IPS-20b (cell line): ENCODE measurements around the gene ARVCF.

ENCODE experiments used
- H3K27ac ChIP-seq: one replicate; pipeline ENCODE4 v1.5.1; 2013; ENCODE audit warnings: low read length
- H3K27me3 ChIP-seq: 2 replicates; pipeline ENCODE4 v1.6.1; 2013; ENCODE audit warnings: mild to moderate bottlenecking, low read length, inconsistent platforms; ENCODE audit not compliant: insufficient read depth
- H3K36me3 ChIP-seq: 2 replicates; pipeline ENCODE4 v1.6.1; 2013; ENCODE audit warnings: low read depth, mild to moderate bottlenecking, inconsistent platforms, low read length, moderate library complexity; ENCODE audit not compliant: insufficient read depth
- H3K4me1 ChIP-seq: 2 replicates; pipeline ENCODE4 v1.6.1; 2013; ENCODE audit warnings: mild to moderate bottlenecking, control low read depth, inconsistent platforms, low read length, moderate library complexity; ENCODE audit not compliant: insufficient read depth
- H3K4me3 ChIP-seq: 2 replicates; pipeline ENCODE4 v1.5.1; 2013; ENCODE audit warnings: mild to moderate bottlenecking, low read length, inconsistent platforms
- H3K9ac ChIP-seq: 2 replicates; pipeline ENCODE4 v1.6.1; 2013; ENCODE audit warnings: low read depth, mild to moderate bottlenecking, inconsistent platforms, low read length, moderate library complexity
- H3K9me3 ChIP-seq: 2 replicates; pipeline ENCODE4 v1.6.1; 2013; ENCODE audit warnings: mild to moderate bottlenecking, low read depth, low read length, inconsistent platforms; ENCODE audit not compliant: insufficient read depth

Gene ARVCF

DNA sequence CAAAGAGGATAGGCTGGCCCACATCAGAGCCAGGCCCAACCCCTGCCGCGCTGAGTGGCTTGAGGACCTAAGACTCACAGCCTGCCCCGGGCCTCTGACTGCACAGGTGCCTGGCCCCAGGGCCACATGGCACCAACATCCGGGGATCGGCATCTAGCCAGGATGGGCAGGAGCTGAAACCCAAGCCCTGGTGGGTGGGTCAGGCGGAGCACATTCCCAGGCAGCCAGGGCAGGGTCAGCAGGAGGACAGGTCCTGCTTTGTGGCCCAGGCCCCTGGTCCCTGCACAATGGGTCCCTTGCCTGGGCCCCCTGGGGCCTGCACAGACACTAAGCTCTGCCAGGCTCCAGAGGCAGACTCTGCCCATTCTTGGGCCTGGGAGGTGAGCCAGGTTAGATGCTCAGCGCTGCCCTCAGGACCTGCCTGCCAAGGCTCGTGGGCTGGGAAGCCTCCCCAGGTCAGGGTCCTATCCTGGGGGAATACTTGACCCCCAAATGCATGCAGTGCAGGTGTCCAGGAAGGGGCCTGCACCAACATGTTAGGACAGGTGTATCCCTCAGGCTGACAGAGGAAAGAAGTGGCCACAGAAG lies 33.5 kb downstream of the ARVCF start:
- Histone ChIP-seq H3K27ac (no peak overlapping the region), H3K36me3 (peaks cover 36% of the 10 kb centered on the region), H3K9ac (no peak overlapping the region), H3K4me3 (no peak overlapping the region), H3K4me1 (peaks cover 5% of the 10 kb centered on the region; the same call in 1 of the 2 replicates), H3K27me3 (no peaks in the 10 kb centered on the region), H3K9me3 (no peaks in the 10 kb centered on the region)

DNA sequence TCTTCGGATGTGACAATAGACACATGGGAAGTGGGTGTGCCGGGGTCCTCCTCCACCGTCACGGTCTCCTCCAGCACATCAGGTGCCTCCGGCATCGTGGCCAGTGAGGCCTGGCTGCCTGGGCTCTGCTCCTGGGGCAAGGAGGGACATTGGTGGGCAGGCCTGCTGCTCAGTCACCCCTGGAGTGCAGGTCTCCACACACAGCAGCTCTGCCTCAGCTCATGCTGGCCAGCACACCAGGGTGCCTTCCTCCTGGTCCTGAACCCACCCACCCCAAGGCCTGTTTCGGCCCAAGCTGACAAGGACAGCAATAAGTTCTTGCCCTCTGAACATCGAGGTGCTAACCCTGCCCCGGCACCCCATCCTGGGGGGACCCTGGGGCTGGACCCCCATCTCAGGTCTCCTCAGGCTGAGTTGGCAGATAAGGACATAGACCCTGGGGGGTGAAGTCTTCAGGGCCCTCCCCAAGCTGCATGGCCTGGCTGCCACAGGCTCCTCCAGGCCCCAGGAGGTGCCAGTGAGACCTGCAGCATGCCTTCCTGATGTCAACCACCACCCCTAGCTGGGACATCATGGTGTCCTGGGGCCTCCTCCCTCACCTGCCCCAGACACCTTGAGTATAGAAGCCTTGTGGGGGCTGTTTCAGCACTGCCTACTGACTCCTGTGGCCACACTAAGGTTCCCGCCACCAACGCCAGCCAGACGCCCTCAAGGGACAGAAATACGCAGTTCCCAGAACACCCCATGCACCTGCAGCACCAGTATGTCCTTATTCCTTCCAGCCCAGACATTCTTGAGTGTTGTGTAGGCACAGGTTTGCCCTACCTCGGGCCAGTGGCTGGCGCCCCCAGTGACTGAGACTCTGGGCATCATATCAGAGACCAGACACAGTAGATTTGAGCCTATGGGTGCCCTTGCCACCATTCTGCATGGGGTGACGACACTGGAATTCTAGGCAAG lies 34.4 kb downstream of the ARVCF start:
- H3K9me3 ChIP-seq = no peaks in the 10 kb centered on the region
- no peaks in the 10 kb centered on the region for H3K27me3 ChIP-seq
- H3K9ac ChIP-seq = no peak overlapping the region
- H3K36me3 ChIP-seq = peaks cover 44% of the 10 kb centered on the region
- peaks cover 5% of the 10 kb centered on the region; the same call in 1 of the 2 replicates for H3K4me1 ChIP-seq
- no peak overlapping the region for H3K27ac ChIP-seq
- H3K4me3 ChIP-seq = no peak overlapping the region

DNA sequence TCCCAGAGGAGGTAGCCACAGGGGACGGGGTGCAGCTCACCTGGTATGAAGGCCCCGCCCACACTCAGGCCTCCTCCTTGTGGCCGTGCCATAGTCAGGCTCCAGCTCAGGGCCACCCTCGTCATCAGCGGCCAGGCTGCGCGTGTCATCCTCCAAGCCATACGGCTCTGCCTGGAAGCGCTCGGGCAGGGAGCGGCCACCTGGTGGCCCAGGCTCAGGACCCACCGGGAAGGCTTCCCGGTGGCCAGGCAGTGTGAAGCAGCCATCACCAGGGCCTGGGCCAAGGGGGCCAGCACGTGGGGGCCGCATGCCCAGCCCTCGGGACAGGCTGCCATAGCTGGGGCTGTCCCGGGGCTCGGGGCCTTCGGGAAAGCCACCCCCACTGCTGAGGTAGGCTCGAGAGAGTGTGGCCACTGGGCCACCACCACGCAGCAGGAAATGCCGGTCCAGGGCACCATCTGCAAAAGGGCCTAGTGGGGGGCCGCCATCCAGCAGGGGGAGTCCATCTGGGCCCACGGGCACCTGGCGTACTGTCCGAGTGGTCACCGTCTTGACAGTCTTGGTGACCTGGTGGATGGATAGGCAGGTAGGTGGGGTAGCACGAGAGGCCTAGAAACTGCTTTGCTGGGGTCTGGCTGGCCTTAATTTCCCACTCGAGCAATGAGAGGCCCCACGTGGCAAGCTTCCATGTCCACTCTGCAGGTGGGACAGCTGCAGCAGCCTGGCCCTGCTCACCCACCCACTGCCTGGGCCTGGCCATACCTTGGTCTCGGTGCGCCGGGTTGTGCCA lies 35.3 kb downstream of the ARVCF start:
- Histone ChIP-seq H3K9ac (no peak overlapping the region), H3K27ac (no peak overlapping the region), H3K4me1 (peaks cover 5% of the 10 kb centered on the region; the same call in 1 of the 2 replicates), H3K27me3 (no peaks in the 10 kb centered on the region), H3K9me3 (no peaks in the 10 kb centered on the region), H3K36me3 (peaks cover 48% of the 10 kb centered on the region), H3K4me3 (no peak overlapping the region)

DNA sequence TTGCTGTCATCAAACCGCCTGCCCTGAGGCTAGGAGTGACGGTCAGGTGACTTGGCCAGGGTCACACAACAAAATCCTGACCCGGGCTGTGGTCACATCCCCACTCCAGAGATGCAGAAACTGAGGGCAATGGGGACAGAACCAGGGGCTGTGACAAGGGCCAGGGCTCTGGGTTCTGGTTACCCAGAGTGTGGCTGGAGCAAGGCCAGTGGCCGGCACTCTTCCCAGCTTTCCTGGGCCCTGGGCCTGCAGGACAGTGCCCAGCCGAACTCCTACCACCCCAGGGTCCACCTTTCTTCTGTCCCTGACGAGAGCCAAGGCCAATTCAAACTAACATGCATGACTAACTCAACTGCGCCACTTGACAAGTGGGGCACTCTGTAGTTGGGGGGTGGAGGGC lies 35.9 kb downstream of the ARVCF start:
- no peak overlapping the region for H3K27ac ChIP-seq
- H3K4me1 ChIP-seq = peaks cover 2% of the 10 kb centered on the region; the same call in 1 of the 2 replicates
- no peak overlapping the region for H3K9ac ChIP-seq
- H3K27me3 ChIP-seq = no peaks in the 10 kb centered on the region
- H3K4me3 ChIP-seq = no peak overlapping the region
- H3K9me3 ChIP-seq = no peaks in the 10 kb centered on the region
- peaks cover 48% of the 10 kb centered on the region for H3K36me3 ChIP-seq

DNA sequence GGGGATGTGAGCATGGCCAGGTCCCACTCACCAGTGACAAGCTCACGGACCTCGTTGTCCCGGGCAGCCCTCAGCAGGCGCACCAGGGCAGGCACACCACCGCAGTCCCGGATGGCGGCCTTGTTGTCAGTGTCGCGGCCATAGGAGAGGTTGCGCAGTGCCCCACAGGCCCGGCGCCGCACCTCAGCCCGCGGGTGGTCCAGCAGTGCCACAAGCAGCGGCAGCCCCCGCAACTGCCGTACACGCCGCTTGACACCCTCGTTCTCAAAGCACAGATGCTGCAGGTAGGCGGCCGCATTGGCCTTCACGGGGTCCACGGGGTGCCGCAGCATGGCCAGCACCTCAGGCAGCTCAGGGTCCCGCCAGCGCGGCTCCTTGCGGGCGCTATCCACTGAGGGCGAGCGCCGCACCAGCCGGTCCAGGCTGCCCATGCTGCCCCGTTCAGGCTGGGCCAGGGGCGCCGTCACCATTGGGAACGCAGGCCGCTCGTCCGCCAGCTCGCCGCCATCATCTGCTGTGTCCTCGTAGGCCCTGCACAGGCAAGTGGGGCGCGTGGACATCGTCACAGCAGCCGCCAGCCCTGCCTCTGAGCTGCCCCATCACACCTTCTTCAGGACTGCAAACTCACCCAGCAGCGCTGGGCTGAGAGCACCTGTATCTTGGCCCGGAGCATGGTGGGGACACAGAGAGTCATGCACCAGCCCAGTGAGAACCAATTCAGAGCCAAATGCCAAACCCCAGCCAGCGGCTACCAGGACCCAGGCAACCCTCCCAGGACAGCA lies 36.7 kb downstream of the ARVCF start:
- Histone ChIP-seq H3K36me3 (peaks cover 48% of the 10 kb centered on the region), H3K9me3 (no peaks in the 10 kb centered on the region), H3K9ac (no peak overlapping the region), H3K4me1 (peaks cover 10% of the 10 kb centered on the region), H3K27me3 (no peaks in the 10 kb centered on the region), H3K27ac (no peak overlapping the region), H3K4me3 (no peak overlapping the region)

DNA sequence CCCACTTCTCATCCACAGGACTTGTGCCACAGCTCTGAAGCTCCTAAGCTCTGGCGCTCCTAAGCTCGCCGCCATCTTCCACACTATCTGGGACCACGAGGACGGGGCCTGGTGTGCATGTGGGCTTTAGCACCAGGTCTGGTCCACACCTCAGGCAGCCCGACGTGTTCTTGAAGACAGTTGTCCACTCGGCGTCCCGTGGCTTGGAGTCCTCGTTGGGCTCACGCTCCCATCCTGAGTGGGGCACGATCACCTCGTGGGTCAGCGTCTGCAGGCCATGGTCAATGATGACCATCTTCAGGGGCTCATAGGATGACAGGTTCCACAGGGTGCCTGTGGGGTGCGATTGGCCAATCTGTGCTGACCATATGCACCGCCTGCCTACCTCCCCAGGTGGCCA lies 37.9 kb downstream of the ARVCF start:
- Histone ChIP-seq H3K36me3 (peaks cover 53% of the 10 kb centered on the region), H3K27ac (no peak overlapping the region)

DNA sequence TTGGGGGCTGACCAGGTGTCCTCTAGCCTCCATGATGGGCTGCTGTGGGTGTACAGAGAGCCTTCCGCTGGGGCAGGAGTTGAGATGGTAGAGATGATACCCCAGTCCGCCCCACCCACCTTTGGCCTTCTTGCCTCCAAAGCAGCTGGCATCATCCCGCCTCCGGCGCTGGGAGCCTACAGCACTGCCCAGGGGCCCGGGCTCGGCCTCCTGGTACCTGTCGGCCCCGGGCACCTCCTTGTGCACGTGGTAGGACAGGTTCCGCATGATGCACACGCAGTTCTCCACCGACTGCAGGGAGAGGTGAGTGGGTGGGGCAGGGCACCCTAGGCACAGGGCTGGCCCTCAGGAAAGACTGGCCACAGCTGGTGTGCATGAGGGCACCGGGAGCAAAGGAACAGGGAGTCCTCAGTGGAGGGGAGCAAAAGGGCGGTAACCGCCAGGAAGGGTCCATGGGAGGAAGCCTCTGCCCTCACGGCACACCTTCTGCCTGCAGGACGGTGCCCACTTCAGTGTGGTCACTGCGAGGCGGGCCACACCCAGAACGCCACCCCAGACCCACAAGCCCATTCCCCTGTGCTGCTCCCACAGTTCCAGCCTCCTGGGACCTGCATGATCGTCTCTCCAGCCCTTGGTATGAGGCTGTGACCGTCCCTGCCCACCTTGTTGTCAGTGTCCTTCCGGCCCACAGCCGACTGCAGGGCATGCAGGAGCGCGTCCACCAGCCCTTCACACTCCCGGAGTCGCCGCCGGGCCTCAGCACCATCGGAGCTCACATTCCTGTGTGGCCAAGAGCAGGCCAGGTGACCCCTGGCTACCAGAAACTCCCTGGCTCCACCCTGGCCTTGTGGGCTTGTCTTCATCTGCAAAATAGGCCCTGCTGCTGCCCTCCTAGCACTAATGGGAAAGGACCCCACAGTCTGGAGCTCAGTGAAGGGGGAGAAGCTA lies 39.1 kb downstream of the ARVCF start:
- H3K4me3 ChIP-seq = no peak overlapping the region
- H3K9ac ChIP-seq = no peak overlapping the region
- peaks cover 62% of the 10 kb centered on the region for H3K36me3 ChIP-seq
- peaks cover 13% of the 10 kb centered on the region for H3K4me1 ChIP-seq
- H3K9me3 ChIP-seq = no peaks in the 10 kb centered on the region
- no peak overlapping the region for H3K27ac ChIP-seq
- no peaks in the 10 kb centered on the region for H3K27me3 ChIP-seq

More for the DNA sequence above, 37.9 kb downstream of the ARVCF start:
- Histone ChIP-seq H3K27me3 (no peaks in the 10 kb centered on the region), H3K9me3 (no peaks in the 10 kb centered on the region), H3K9ac (no peak overlapping the region), H3K4me1 (peaks cover 13% of the 10 kb centered on the region), H3K4me3 (no peak overlapping the region)

DNA sequence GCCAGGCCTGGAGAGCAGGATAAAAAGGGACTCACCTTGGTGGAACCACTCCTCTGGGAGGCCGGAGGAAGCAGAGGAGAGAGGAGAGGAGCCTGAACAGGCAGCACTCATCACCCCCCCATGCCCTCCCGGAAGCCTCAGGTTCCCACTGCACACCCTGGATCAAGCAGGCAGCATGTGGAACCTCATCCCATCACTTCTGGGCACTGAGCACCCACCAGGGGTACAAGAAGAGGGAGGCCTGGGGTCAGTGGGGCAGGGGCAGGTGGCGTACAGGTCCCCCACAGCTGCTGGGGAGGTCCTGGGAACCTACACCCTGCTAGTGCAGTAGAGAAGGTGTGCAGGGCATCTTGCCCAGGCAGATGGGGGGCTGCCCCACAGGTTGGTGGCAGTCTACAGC lies 40.0 kb downstream of the ARVCF start:
- no peak overlapping the region for H3K27ac ChIP-seq
- H3K36me3 ChIP-seq = peaks cover 69% of the 10 kb centered on the region
- H3K4me3 ChIP-seq = no peak overlapping the region
- no peak overlapping the region for H3K9ac ChIP-seq
- H3K4me1 ChIP-seq = peaks cover 13% of the 10 kb centered on the region
- no peaks in the 10 kb centered on the region for H3K27me3 ChIP-seq
- H3K9me3 ChIP-seq = no peaks in the 10 kb centered on the region

DNA sequence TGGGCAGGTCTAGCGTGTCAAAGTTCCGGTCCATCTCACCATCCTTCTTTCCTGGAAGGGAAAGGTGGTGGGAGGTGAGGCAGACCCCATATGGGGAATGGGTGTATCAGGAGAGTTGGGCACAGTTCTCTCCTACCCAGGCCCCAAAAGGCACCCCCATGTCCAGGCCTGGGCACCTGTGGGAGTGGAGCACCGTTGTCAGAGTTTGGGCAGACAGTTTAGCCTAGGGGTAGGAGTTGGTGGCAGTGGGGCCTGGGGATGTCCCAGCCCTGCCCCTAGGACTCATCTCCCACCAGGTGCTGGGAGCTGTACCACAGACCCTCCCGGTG lies 41.0 kb downstream of the ARVCF start:
- Histone ChIP-seq H3K9me3 (no peaks in the 10 kb centered on the region), H3K27ac (peak overlapping the region; percentile 34), H3K4me1 (peaks cover 13% of the 10 kb centered on the region), H3K9ac (peak overlapping the region; percentile 38; the same call in 1 of the 2 replicates), H3K36me3 (peaks cover 69% of the 10 kb centered on the region), H3K27me3 (no peaks in the 10 kb centered on the region), H3K4me3 (no peak overlapping the region)

DNA sequence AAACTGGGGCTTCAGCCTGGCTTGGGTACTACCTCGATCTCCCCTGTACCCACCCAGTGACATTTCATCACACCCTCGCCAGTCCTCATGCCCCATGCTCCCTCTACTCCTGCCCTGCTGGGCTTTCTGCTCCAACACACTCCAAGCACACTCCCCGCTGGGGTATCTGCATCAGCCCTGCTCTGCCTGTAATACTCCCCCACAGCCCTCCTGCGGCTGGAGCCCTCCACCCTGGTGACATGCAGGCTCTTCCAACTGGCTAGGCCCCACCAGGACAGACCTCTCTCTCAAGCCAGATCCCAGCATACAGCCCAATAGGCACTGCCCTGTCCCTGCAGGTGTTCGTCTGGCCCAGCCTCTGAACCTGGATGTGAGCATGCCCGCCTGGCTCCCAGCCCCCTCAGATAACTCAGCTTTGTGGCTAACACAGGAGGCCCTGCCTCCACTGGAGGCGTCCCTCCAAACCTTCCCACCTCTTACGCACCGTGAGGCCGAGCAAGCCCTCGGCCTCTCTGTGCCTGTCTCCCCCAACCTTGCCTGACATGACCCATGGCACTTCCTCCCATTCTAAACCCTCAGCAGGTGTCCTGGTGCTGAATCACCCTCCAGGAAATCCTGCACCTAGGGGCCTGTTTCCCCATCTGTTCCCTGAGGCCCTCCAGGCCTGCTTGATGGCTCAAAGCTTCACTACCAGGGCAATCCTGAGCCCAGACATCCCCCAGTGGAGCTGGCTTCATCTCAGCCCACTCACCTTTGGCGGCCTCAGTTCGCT lies 41.5 kb downstream of the ARVCF start:
- H3K9ac ChIP-seq = peak overlapping the region; percentile 38
- H3K9me3 ChIP-seq = no peaks in the 10 kb centered on the region
- H3K27me3 ChIP-seq = no peaks in the 10 kb centered on the region
- peaks cover 13% of the 10 kb centered on the region for H3K4me1 ChIP-seq
- H3K27ac ChIP-seq = peak overlapping the region; percentile 34
- peaks cover 66% of the 10 kb centered on the region for H3K36me3 ChIP-seq
- H3K4me3 ChIP-seq = peak overlapping the region; percentile 29; the same call in 1 of the 2 replicates
